Stimulated activated naive CD8-positive, alpha-beta T cell treated with anti-CD3 and anti-CD28 coated beads, Interleukin-15, Interleukin-2, amounts not matched to agents 100 ng/mL and 50 ng/mL, for 24 hours (primary cell): ENCODE measurements around the gene IFNL3.
"Not testable (repeated sequence)": the region's sequence is repeated elsewhere in the genome, so short reads cannot be mapped to it uniquely, and the experiment has no call there.

Experiments used
- H3K27ac Mint-ChIP-seq: one replicate; pipeline ENCODE4 v1.8.0; 2021; ENCODE audit warnings: mild to moderate bottlenecking, mixed read lengths
- H3K27me3 Mint-ChIP-seq: one replicate; pipeline ENCODE4 v1.8.0; 2021; ENCODE audit warnings: mixed read lengths
- H3K36me3 Mint-ChIP-seq: one replicate; pipeline ENCODE4 v1.8.0; 2021; ENCODE audit warnings: low read depth, mixed read lengths
- H3K4me1 Mint-ChIP-seq: one replicate; pipeline ENCODE4 v1.8.0; 2021; ENCODE audit warnings: low read depth, mixed read lengths
- H3K4me3 Mint-ChIP-seq: one replicate; pipeline ENCODE4 v1.8.0; 2021; ENCODE audit warnings: mild to moderate bottlenecking, mixed read lengths
- H3K9me3 Mint-ChIP-seq: one replicate; pipeline ENCODE4 v1.8.0; 2021; ENCODE audit warnings: mixed read lengths

IFNL3 gene

DNA sequence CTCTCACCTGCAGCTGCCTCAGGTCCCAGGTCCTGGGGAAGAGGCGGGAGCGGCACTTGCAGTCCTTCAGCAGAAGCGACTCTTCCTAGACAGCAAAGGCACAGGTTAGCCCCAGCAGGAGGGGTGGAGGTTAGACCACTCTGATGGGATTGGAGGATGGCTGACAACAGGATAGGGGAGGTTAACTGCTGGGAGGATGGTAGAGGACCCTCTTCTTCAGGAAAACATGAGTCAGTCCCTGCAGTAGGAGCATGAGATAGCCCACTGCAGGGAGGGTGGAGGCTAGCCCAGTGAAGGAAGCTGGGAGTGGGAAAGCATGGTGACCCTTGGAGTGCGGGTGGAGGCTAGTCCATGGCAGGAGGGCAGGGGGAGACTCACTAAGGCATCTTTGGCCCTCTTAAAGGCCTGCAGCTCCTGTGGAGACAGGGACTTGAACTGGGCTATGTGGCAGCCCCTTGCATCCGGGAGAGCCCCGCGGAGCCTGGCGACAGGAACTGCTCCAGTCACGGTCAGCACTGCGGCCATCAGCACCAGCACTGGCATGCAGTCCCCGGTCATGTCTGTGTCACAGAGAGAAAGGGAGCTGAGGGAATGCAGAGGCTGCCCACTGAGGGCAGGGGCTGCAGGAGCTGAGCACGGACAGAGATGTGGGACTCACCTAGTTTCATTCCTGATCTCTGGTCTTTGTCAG lies at the start of gene IFNL3:
Gene IFNL3, minus strand, starts transcription at position 597 of the 691 bp plus-strand sequence. Its CDS starts 39 bp downstream, at position 558.
- H3K4me3 Mint-ChIP-seq, H3K9me3 Mint-ChIP-seq, H3K27me3 Mint-ChIP-seq, H3K27ac Mint-ChIP-seq, H3K36me3 Mint-ChIP-seq, H3K4me1 Mint-ChIP-seq: not testable (repeated sequence)

DNA sequence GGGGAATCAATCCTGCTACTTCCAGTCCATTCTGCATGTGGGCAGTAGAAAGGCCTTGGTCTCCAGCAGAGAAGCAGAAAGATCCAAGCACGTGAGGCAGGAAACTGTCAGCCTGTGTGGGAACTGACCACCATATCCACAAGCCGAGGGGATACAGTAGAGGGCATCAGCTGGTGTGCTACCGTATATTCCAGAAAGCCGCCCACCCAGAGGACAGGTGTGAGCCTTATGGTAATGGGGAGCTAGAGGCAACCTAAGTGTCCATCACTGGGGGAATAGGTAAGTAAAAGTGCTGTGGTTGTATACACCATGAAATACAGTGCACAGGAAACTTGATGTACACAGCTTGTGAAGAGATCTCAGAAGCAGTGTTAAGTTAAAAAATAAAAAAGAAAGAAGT lies 48.6 kb upstream of the IFNL3 start:
- no peaks in the 10 kb centered on the region for H3K9me3 Mint-ChIP-seq
- no peaks in the 10 kb centered on the region for H3K36me3 Mint-ChIP-seq
- peaks cover 10% of the 10 kb centered on the region for H3K4me1 Mint-ChIP-seq
- H3K27ac Mint-ChIP-seq, result no peak overlapping the region
- H3K27me3 Mint-ChIP-seq, result peaks cover under 1% of the 10 kb centered on the region
- H3K4me3 Mint-ChIP-seq, result no peak overlapping the region

- Mint-ChIP-seq H3K36me3 (no peaks in the 10 kb centered on the region), H3K4me1 (no peaks in the 10 kb centered on the region), H3K9me3 (no peaks in the 10 kb centered on the region), H3K27me3 (peaks cover 3% of the 10 kb centered on the region), H3K27ac (no peak overlapping the region), H3K4me3 (no peak overlapping the region)
These were observed 39.2 kb upstream of the IFNL3 start for GRCh38 chr19:39284032-39284431.

DNA sequence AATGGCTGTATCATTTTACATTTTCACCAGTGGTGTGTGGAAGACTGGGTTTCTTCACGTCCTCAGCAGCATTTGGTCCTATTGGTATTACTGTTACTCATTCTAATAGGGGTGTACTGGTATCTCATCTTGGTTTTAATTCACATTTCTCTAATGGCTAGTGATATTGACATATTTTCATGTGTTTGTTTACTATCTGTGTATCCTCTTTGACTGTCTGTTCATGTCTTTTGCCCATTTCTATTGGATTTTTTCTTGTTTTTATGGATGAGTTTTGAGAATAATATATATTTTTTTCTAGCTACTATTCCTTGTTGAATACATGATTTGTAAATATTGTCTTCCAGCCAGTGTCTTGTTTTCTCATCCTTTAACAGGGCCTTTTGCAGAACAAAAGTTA lies 37.2 kb upstream of the IFNL3 start:
- H3K36me3 Mint-ChIP-seq, result no peaks in the 10 kb centered on the region
- H3K27me3 Mint-ChIP-seq, result peaks cover 3% of the 10 kb centered on the region
- H3K4me1 Mint-ChIP-seq, result no peaks in the 10 kb centered on the region
- no peak overlapping the region for H3K27ac Mint-ChIP-seq
- no peak overlapping the region for H3K4me3 Mint-ChIP-seq
- no peaks in the 10 kb centered on the region for H3K9me3 Mint-ChIP-seq

DNA sequence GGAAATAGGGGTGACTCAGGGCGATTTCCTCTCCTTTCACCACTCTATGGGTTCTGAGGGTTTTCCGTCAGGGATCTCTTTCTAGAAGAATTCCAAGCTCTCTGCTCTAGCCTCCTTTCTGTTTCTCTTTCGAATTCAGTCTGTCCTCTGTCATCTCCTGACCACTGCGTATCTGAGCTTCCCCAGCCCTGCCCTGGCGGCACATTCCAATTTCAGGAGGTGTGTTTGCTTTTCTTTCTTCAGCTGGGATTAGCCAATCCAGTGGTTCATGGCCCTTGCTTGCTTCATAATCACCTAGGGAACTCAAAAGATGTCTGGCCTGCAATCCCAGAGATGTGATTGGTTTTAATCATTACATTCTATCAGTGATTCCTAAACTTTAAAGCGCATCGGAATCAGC lies 32.8 kb upstream of the IFNL3 start:
- Mint-ChIP-seq H3K9me3 (no peaks in the 10 kb centered on the region), H3K4me1 (no peaks in the 10 kb centered on the region), H3K27ac (no peak overlapping the region)

GRCh38 chr19:39276740-39277139 lies 31.9 kb upstream of the IFNL3 start:
- peaks cover 3% of the 10 kb centered on the region for H3K27me3 Mint-ChIP-seq
- no peaks in the 10 kb centered on the region for H3K36me3 Mint-ChIP-seq
- H3K27ac Mint-ChIP-seq, result no peak overlapping the region
- no peaks in the 10 kb centered on the region for H3K4me1 Mint-ChIP-seq
- H3K9me3 Mint-ChIP-seq, result no peaks in the 10 kb centered on the region
- H3K4me3 Mint-ChIP-seq, result no peak overlapping the region

More for the DNA sequence above, 32.8 kb upstream of the IFNL3 start:
- peaks cover 3% of the 10 kb centered on the region for H3K27me3 Mint-ChIP-seq
- no peaks in the 10 kb centered on the region for H3K36me3 Mint-ChIP-seq
- H3K4me3 Mint-ChIP-seq, result no peak overlapping the region

GRCh38 chr19:39275578-39275977 lies 30.8 kb upstream of the IFNL3 start:
- no peaks in the 10 kb centered on the region for H3K9me3 Mint-ChIP-seq
- H3K27ac Mint-ChIP-seq, result no peak overlapping the region

GRCh38 chr19:39273859-39274258 lies 29.1 kb upstream of the IFNL3 start:
- H3K4me1 Mint-ChIP-seq, H3K27me3 Mint-ChIP-seq, H3K9me3 Mint-ChIP-seq, H3K27ac Mint-ChIP-seq, H3K36me3 Mint-ChIP-seq, H3K4me3 Mint-ChIP-seq: not testable (repeated sequence)

More at GRCh38 chr19:39275578-39275977, 30.8 kb upstream of the IFNL3 start:
- Mint-ChIP-seq H3K4me1 (no peaks in the 10 kb centered on the region), H3K27me3 (peaks cover 4% of the 10 kb centered on the region), H3K4me3 (no peak overlapping the region), H3K36me3 (no peaks in the 10 kb centered on the region)

DNA sequence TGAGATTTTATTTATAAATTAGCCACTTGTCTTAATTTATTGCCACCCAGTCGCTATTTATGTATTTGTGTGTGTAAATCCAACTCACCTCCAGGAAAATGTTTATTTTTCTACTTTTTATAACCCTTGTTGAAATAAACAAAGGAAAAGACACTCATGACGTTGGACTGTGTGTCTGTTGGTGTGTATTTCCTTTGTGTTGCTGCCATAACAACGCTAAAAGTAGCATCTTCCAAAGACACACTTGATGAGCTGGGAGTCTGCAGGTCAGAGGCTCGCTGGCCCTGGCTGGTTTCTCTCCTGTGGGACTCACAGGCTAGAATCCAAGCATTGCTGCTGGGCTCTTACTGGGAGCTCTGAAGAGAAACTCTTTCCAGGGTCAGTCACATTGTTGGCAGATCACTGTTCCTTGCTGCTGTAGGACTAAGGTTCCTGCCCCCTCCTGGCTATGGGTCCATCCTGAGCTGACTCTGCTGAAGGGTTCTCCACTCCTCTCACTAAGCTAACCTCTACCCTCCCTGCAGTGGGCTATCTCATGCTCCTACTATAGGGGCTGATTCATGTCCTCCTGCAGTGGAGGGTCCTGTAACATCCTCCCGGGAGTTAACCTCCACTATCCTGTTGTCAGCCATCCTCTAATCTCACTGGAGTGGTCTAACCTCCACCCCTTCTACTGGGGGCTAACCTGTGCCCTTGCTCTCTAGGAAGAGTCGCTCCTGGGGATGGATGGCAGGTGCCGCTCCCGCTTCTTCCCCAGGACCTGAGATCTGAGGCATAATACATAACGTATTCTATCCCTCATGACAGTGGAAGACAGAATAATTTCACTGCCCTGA lies 25.4 kb upstream of the IFNL3 start:
- Mint-ChIP-seq H3K27ac (no peak overlapping the region), H3K9me3 (no peaks in the 10 kb centered on the region), H3K4me3 (no peak overlapping the region), H3K4me1 (no peaks in the 10 kb centered on the region), H3K36me3 (no peaks in the 10 kb centered on the region), H3K27me3 (peaks cover 4% of the 10 kb centered on the region)

GRCh38 chr19:39269369-39269768 lies 24.6 kb upstream of the IFNL3 start:
- not testable (repeated sequence) for H3K36me3 Mint-ChIP-seq, H3K27me3 Mint-ChIP-seq, H3K9me3 Mint-ChIP-seq, H3K27ac Mint-ChIP-seq, H3K4me1 Mint-ChIP-seq, H3K4me3 Mint-ChIP-seq

DNA sequence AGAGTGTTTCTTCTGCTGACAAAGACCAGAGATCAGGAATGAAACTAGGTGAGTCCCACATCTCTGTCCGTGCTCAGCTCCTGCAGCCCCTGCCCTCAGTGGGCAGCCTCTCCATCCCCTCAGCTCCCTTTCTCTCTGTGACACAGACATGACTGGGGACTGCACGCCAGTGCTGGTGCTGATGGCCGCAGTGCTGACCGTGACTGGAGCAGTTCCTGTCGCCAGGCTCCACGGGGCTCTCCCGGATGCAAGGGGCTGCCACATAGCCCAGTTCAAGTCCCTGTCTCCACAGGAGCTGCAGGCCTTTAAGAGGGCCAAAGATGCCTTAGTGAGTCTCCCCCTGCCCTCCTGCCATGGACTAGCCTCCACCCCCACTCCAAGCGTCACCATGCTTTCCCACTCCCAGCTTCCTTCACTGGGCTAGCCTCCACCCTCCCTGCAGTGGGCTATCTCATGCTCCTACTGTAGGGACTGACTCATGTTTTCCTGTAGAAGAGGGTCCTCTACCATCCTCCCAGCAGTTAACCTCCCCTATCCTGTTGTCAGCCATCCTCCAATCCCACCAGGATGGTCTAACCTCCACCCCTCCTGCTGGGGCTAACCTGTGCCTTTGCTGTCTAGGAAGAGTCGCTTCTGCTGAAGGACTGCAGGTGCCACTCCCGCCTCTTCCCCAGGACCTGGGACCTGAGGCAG lies 23.9 kb upstream of the IFNL3 start:
- not testable (repeated sequence) for H3K36me3 Mint-ChIP-seq, H3K27ac Mint-ChIP-seq, H3K4me1 Mint-ChIP-seq, H3K9me3 Mint-ChIP-seq, H3K4me3 Mint-ChIP-seq
- H3K27me3 Mint-ChIP-seq, result peaks cover 14% of the 10 kb centered on the region

GRCh38 chr19:39268085-39268484 lies 23.3 kb upstream of the IFNL3 start, which contains the start of gene IFNL2:
Gene IFNL2 (plus strand): TSS chr19:39268396. CDS start chr19:39268569, 173 bp downstream.
- not testable (repeated sequence) for H3K4me1 Mint-ChIP-seq, H3K4me3 Mint-ChIP-seq, H3K9me3 Mint-ChIP-seq, H3K27ac Mint-ChIP-seq, H3K36me3 Mint-ChIP-seq
- H3K27me3 Mint-ChIP-seq, result peaks cover 20% of the 10 kb centered on the region

GRCh38 chr19:39265321-39265916 lies 20.6 kb upstream of the IFNL3 start:
- Mint-ChIP-seq H3K36me3 (no peaks in the 10 kb centered on the region), H3K27me3 (peaks cover 26% of the 10 kb centered on the region), H3K9me3 (no peaks in the 10 kb centered on the region), H3K27ac (no peak overlapping the region), H3K4me1 (peaks cover 3% of the 10 kb centered on the region), H3K4me3 (no peak overlapping the region)

DNA sequence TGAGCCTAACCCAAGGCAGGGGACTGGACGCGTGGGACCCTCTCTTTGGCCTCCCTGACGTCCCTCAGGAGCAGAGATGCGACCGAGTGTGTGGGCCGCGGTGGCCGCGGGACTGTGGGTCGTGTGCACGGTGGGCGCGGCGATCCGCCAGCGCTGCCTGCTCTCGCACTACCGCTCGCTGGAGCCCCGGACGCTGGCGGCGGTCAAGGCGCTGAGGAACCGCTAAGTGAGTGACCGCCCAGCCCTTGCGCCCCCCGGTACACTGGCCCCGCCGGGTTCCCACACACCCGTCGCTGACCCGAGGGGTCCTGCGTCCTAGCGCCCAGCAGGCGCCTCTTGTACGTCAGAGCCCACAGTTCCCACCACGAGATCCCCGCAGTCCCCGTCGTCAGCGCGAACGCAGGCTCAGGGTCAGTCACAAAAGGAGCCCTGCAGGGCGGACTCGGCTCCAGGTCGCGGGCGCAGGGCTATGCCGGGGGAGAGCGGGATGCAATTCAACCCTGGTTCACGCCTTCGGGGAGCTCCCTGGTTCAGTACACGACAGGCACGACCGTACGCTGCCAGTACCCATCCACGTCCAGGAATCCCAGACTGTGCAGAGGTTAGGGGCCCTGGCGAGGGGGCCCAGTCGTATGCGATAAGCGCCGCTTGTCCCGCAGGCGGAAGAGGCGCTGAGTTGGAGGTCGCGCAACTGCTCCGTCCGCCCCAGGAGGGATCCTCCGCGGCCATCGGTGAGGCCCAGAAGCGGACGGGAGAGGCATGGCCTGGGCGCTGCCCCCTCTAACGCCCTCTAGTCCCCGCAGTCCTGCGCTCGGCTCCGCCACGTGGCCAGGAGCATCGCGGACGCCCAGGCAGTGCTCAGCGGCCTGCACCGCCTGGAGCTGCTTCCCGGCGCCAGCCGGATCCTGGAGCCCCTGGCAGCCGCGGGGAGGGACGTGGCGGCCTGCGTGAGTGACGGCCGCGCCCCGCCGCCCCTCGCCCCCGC lies 19.8 kb upstream of the IFNL3 start:
- Mint-ChIP-seq H3K9me3 (no peaks in the 10 kb centered on the region), H3K27ac (no peak overlapping the region), H3K27me3 (peaks cover 30% of the 10 kb centered on the region)

More for the DNA sequence above, 19.8 kb upstream of the IFNL3 start:
- Mint-ChIP-seq H3K4me3 (no peak overlapping the region), H3K36me3 (no peaks in the 10 kb centered on the region), H3K4me1 (peaks cover 3% of the 10 kb centered on the region)
